Measurements from ENCODE around the gene PRKD3. TPM values are rescaled to one million over a fixed set of nuclear protein-coding genes. Genes with fewer than 3 reads are reported as not detected.

The PRKD3 gene
- total and polyA plus RNA-seq, 10 of the 15 experiments (the other 5 are each of a cell fraction or from before 2014, with no cell fraction given) = 3.3 to 14.9 (median 7.9) TPM

DNA sequence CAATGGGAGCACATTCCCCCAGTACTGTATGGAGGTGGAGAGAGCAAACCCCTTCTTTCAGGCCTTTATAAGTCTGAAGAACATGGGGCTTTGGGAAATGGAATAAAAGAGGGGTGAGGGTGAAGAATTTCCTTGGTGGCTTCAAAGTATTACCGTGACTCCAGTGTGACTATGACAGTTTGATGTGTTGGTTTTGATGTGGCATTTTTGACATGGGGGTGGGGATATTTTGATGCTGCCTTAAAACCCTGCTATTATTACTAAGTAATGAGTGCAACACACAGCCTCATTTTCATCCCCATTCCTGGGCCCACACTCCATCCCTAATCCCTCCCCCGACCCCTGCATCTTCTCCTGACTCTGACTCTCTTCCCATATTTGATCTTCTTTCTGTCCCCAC, 43.4 kb upstream of the PRKD3 start:
- FAIRE-seq (no peak), DNase-seq (ENCODE audit: low read depth, low spot score) (no peak), ATAC-seq (no peak)
- SMC1A ChIA-PET (ENCODE audit: uncharacterized antibody, unreplicated experiment) = interaction anchor here (0.7 to 1.4 kb wide), 2 partner anchors 9 to 465 kb away, joined by 3 to 10 read pairs; no protein-coding TSS in a partner anchor
- Histone ChIP-seq H3K36me3 (ENCODE audit: control insufficient read depth in 2 of 2, insufficient read depth in 2 of 2, low read length in 1 of 2) (no peaks in the 10 kb centered on the region), H3K27me3 (replicated peaks in 1 of 2; ENCODE audit: control insufficient read depth in 2 of 2, insufficient read depth in 2 of 2, low read length in 1 of 2) (peaks cover 3 to 15% of the 10 kb centered on the region in 2 experiments; a peak in 3 of 4 replicates), H3K27ac (ENCODE audit: control insufficient read depth, insufficient read depth) (no peak overlapping the region), H3K4me1 (ENCODE audit: control insufficient read depth, insufficient read depth, low read length) (peaks cover 3% of the 10 kb centered on the region; the same call in 1 of the 2 replicates), H3K79me2 (ENCODE audit: control insufficient read depth, insufficient read depth, low read length) (no peaks in the 10 kb centered on the region), H3K9ac (ENCODE audit: control insufficient read depth, insufficient read depth, low read length) (no peak overlapping the region), H4K20me1 (ENCODE audit: control insufficient read depth, insufficient read depth) (no peaks in the 10 kb centered on the region), H3K9me3 (replicated peaks; ENCODE audit: control insufficient read depth, insufficient read depth, low read length) (no peaks in the 10 kb centered on the region), H3K4me3 (no peak overlapping the region), H2AFZ (ENCODE audit: control insufficient read depth, low read depth, low read length) (no peak overlapping the region), H3K4me2 (ENCODE audit: control insufficient read depth, insufficient read depth) (no peak overlapping the region)
- no TSS peak for BruUV-seq (replicated peaks)
- RAD21 ChIA-PET (ENCODE audit: unreplicated experiment) = interaction anchor here (1.2 kb wide), 1 partner anchor 8 kb away, joined by 5 read pairs; no protein-coding TSS in a partner anchor
- WGBS (ENCODE audit: insufficient coverage, insufficient replicate concordance, low lambda C conversion rate, missing lambda C conversion rate) = 31% methylated on average over 1 of the region's 2 CpGs
- in situ Hi-C loops (cut with MboI) = no loop called here
- POLR2A ChIA-PET = interaction anchor here (1.1 to 1.3 kb wide), 2 partner anchors 8 to 19 kb away, joined by 3 to 5 read pairs; no protein-coding TSS in a partner anchor
- CTCF ChIA-PET = interaction anchor here (0.8 to 1.6 kb wide), 5 partner anchors 9 to 509 kb away, joined by 3 to 4 read pairs (median 4); no protein-coding TSS in a partner anchor
- TF ChIP-seq TARDBP (IDR thresholded peaks at IDR 0.05; ENCODE audit: borderline replicate concordance) (no peak), SMAD5 (IDR thresholded peaks at IDR 0.05; ENCODE audit: low read depth) (no peak), NFXL1 (IDR thresholded peaks at IDR 0.05; ENCODE audit: borderline replicate concordance) (no peak), BMI1 (IDR thresholded peaks at IDR 0.05; ENCODE audit: borderline replicate concordance) (no peak), FOXM1 (IDR thresholded peaks at IDR 0.05; ENCODE audit: low read depth, low read length) (no peak), BACH1 (IDR thresholded peaks at IDR 0.05; ENCODE audit: borderline replicate concordance) (no peak), HDAC2 (IDR thresholded peaks at IDR 0.05) (no peak), FOXK2 (IDR thresholded peaks at IDR 0.05) (no peak), EGR1 (IDR thresholded peaks at IDR 0.05; ENCODE audit: borderline replicate concordance in 1 of 2, low read depth in 2 of 2, low read length in 2 of 2) (no peak), MYC (IDR thresholded peaks at IDR 0.05; ENCODE audit: insufficient read depth, insufficient read length, insufficient replicate concordance, low read length, severe bottlenecking) (no peak), ZSCAN29 (IDR thresholded peaks at IDR 0.05) (no peak), STAT3 (IDR thresholded peaks at IDR 0.05; ENCODE audit: low read depth, low read length) (no peak)
- TF ChIP-seq, protein P1, sequence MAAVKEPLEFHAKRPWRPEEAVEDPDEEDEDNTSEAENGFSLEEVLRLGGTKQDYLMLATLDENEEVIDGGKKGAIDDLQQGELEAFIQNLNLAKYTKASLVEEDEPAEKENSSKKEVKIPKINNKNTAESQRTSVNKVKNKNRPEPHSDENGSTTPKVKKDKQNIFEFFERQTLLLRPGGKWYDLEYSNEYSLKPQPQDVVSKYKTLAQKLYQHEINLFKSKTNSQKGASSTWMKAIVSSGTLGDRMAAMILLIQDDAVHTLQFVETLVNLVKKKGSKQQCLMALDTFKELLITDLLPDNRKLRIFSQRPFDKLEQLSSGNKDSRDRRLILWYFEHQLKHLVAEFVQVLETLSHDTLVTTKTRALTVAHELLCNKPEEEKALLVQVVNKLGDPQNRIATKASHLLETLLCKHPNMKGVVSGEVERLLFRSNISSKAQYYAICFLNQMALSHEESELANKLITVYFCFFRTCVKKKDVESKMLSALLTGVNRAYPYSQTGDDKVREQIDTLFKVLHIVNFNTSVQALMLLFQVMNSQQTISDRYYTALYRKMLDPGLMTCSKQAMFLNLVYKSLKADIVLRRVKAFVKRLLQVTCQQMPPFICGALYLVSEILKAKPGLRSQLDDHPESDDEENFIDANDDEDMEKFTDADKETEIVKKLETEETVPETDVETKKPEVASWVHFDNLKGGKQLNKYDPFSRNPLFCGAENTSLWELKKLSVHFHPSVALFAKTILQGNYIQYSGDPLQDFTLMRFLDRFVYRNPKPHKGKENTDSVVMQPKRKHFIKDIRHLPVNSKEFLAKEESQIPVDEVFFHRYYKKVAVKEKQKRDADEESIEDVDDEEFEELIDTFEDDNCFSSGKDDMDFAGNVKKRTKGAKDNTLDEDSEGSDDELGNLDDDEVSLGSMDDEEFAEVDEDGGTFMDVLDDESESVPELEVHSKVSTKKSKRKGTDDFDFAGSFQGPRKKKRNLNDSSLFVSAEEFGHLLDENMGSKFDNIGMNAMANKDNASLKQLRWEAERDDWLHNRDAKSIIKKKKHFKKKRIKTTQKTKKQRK (IDR thresholded peaks at IDR 0.05; ENCODE audit: low read depth, low read length) = no peak
- TF ChIP-seq, protein P2, sequence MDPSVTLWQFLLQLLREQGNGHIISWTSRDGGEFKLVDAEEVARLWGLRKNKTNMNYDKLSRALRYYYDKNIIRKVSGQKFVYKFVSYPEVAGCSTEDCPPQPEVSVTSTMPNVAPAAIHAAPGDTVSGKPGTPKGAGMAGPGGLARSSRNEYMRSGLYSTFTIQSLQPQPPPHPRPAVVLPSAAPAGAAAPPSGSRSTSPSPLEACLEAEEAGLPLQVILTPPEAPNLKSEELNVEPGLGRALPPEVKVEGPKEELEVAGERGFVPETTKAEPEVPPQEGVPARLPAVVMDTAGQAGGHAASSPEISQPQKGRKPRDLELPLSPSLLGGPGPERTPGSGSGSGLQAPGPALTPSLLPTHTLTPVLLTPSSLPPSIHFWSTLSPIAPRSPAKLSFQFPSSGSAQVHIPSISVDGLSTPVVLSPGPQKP (IDR thresholded peaks at IDR 0.05; ENCODE audit: low read depth, low read length) = no peak
- intact Hi-C loops (cut with micrococcal nuclease; ENCODE audit: unreplicated experiment) = no loop called here
